ENCODE results near the gene RNU6-9. TPM values are rescaled to one million over a fixed set of nuclear protein-coding genes. Genes with fewer than 3 reads are reported as not detected.
A peak's percentile ranks its signal among the peaks of the same experiment; 100 is the strongest.

RNU6-9 gene
- total RNA-seq, 1 experiment from 2014 or later, result not detected

DNA sequence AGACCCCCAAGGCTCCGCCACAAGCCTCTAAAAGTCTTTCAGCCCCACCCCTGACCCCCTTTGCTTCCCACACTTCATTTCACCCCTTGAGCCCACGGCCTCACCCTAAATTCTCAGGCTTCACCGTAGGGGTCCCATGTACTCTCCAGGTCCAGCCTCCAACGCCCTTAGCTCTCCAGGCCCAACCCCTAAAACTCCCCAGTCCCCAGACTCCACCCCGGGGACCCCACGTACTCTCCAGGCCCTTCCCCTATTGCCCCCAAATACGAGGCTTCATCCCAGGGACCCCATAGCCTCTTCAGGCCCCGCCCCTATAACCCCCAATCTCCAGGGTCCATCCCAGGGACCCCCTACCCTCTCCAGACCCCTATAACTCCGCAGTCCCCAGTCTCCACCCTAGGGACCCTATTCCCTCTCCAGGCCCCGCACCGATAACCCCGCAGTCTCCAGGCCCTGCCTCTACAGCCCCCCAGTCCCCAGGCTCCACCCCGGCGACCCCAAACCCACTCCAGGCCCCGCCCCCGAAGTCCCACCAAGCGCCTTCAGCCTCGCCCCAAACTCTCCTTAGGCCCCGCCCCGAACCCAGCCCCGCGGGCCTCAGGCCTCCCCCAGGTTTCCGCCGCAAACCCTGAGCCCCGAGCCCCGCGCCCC is 916 bp upstream of the RNU6-9 start:
- TF ChIP-seq ZNF317 (CRISPR knock-in tag; IDR thresholded peaks at IDR 0.05; ENCODE audit: borderline replicate concordance, low read depth) (no peak), ZNF263 (CRISPR knock-in tag; IDR thresholded peaks at IDR 0.05; ENCODE audit: low read depth) (no peak), ZSCAN18 (CRISPR knock-in tag; IDR thresholded peaks at IDR 0.05) (no peak), ZNF396 (CRISPR knock-in tag; IDR thresholded peaks at IDR 0.05; ENCODE audit: borderline replicate concordance) (no peak), SP1 (CRISPR knock-in tag; conservative IDR thresholded peaks at IDR 0.05) (no peak)
- TF ChIP-seq, protein P1, sequence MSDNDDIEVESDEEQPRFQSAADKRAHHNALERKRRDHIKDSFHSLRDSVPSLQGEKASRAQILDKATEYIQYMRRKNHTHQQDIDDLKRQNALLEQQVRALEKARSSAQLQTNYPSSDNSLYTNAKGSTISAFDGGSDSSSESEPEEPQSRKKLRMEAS (CRISPR knock-in tag; IDR thresholded peaks at IDR 0.05), result no peak
- Mint-ChIP-seq H3K27me3 (ENCODE audit: low read depth) (peaks cover 3% of the 10 kb centered on the region; the same call in 1 of the 2 replicates), H3K27ac (no peak overlapping the region), H3K4me3 (peak overlapping the region; percentile 72), H3K4me1 (no peaks in the 10 kb centered on the region), H3K36me3 (no peaks in the 10 kb centered on the region; the same call in 1 of the 2 replicates), H3K9me3 (no peaks in the 10 kb centered on the region)
- DNase-seq (ENCODE audit: low spot score) (peak; percentile 56), ATAC-seq (peak; percentile 52)
- POLR2A ChIA-PET, result no interaction called here
- CTCF ChIA-PET, result interaction anchor here (1.2 to 2.3 kb wide), 2 partner anchors 27 to 29 kb away, joined by 3 to 8 read pairs; no protein-coding TSS in a partner anchor

DNA sequence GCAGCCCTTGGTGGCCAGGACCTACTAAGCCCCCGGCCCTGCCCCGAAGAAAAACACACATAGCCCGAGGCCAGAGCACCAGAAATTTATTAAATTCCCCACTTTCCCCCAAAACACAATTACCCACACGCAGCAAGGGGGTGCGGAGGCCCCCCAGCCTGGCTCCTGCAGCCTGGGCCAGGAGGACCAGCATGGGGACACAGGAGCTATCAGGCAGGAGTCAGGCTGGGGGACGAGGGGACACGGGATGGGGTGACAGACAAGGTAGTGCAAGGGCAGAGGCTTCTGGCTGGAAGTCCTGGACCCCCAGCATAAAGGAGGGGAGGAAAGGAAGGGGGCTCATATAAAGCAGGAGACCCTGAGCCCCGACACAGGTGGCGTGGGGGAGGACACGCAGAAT is 3.1 kb downstream of the RNU6-9 start:
- ATAC-seq (no peak), DNase-seq (ENCODE audit: low spot score) (no peak)
- no peak overlapping the region for H3K4me3 Mint-ChIP-seq
- ChIA-PET CTCF (interaction anchor here (1.4 kb wide), 1 partner anchor 19 kb away, joined by 7 read pairs; no protein-coding TSS in a partner anchor), POLR2A (no interaction called here)
- no peak overlapping the region for H3K27ac Mint-ChIP-seq
- H3K36me3 Mint-ChIP-seq, result 0 out of 2 replicates have a peak, but pooled peaks cover 3% of the 10 kb centered on the region
- no peaks in the 10 kb centered on the region; the same call in 1 of the 2 replicates for H3K4me1 Mint-ChIP-seq
- H3K27me3 Mint-ChIP-seq (ENCODE audit: low read depth), result peaks cover 3% of the 10 kb centered on the region; the same call in 1 of the 2 replicates
- H3K9me3 Mint-ChIP-seq, result no peaks in the 10 kb centered on the region
- TF ChIP-seq, protein P2, sequence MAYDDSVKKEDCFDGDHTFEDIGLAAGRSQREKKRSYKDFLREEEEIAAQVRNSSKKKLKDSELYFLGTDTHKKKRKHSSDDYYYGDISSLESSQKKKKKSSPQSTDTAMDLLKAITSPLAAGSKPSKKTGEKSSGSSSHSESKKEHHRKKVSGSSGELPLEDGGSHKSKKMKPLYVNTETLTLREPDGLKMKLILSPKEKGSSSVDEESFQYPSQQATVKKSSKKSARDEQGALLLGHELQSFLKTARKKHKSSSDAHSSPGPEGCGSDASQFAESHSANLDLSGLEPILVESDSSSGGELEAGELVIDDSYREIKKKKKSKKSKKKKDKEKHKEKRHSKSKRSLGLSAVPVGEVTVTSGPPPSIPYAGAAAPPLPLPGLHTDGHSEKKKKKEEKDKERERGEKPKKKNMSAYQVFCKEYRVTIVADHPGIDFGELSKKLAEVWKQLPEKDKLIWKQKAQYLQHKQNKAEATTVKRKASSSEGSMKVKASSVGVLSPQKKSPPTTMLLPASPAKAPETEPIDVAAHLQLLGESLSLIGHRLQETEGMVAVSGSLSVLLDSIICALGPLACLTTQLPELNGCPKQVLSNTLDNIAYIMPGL (CRISPR knock-in tag; IDR thresholded peaks at IDR 0.05), result no peak
- no peak for TF ChIP-seq PREB (CRISPR knock-in tag; IDR thresholded peaks at IDR 0.05; ENCODE audit: borderline replicate concordance)
- no peak for TF ChIP-seq CREB1 (CRISPR knock-in tag; IDR thresholded peaks at IDR 0.05)
- TF ChIP-seq, protein P3, sequence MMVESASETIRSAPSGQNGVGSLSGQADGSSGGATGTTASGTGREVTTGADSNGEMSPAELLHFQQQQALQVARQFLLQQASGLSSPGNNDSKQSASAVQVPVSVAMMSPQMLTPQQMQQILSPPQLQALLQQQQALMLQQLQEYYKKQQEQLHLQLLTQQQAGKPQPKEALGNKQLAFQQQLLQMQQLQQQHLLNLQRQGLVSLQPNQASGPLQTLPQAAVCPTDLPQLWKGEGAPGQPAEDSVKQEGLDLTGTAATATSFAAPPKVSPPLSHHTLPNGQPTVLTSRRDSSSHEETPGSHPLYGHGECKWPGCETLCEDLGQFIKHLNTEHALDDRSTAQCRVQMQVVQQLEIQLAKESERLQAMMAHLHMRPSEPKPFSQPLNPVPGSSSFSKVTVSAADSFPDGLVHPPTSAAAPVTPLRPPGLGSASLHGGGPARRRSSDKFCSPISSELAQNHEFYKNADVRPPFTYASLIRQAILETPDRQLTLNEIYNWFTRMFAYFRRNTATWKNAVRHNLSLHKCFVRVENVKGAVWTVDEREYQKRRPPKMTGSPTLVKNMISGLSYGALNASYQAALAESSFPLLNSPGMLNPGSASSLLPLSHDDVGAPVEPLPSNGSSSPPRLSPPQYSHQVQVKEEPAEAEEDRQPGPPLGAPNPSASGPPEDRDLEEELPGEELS (CRISPR knock-in tag; IDR thresholded peaks at IDR 0.05), result no peak
- no peak for TF ChIP-seq ZNF263 (CRISPR knock-in tag; IDR thresholded peaks at IDR 0.05; ENCODE audit: low read depth)
- no peak for TF ChIP-seq SOX15 (CRISPR knock-in tag; IDR thresholded peaks at IDR 0.05)
- TF ChIP-seq ZNF317 (CRISPR knock-in tag; IDR thresholded peaks at IDR 0.05; ENCODE audit: borderline replicate concordance, low read depth), result no peak
- no peak for TF ChIP-seq GABPB1 (CRISPR knock-in tag; IDR thresholded peaks at IDR 0.05)
- TF ChIP-seq ESRRA (CRISPR knock-in tag; IDR thresholded peaks at IDR 0.05; ENCODE audit: borderline replicate concordance), result no peak
- no peak for TF ChIP-seq PRDM15 (CRISPR knock-in tag; IDR thresholded peaks at IDR 0.05)
- TF ChIP-seq, protein P4, sequence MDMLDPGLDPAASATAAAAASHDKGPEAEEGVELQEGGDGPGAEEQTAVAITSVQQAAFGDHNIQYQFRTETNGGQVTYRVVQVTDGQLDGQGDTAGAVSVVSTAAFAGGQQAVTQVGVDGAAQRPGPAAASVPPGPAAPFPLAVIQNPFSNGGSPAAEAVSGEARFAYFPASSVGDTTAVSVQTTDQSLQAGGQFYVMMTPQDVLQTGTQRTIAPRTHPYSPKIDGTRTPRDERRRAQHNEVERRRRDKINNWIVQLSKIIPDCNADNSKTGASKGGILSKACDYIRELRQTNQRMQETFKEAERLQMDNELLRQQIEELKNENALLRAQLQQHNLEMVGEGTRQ (CRISPR knock-in tag; IDR thresholded peaks at IDR 0.05), result no peak
- no peak for TF ChIP-seq ETV6 (CRISPR knock-in tag; IDR thresholded peaks at IDR 0.05)
- no peak for TF ChIP-seq TCF7 (CRISPR knock-in tag; IDR thresholded peaks at IDR 0.05; ENCODE audit: low read depth)
- TF ChIP-seq, protein P5, sequence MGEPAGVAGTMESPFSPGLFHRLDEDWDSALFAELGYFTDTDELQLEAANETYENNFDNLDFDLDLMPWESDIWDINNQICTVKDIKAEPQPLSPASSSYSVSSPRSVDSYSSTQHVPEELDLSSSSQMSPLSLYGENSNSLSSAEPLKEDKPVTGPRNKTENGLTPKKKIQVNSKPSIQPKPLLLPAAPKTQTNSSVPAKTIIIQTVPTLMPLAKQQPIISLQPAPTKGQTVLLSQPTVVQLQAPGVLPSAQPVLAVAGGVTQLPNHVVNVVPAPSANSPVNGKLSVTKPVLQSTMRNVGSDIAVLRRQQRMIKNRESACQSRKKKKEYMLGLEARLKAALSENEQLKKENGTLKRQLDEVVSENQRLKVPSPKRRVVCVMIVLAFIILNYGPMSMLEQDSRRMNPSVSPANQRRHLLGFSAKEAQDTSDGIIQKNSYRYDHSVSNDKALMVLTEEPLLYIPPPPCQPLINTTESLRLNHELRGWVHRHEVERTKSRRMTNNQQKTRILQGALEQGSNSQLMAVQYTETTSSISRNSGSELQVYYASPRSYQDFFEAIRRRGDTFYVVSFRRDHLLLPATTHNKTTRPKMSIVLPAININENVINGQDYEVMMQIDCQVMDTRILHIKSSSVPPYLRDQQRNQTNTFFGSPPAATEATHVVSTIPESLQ (CRISPR knock-in tag; IDR thresholded peaks at IDR 0.05), result no peak
- no peak for TF ChIP-seq FOXJ3 (CRISPR knock-in tag; IDR thresholded peaks at IDR 0.05; ENCODE audit: borderline replicate concordance)
- no peak for TF ChIP-seq ZNF121 (CRISPR knock-in tag; IDR thresholded peaks at IDR 0.05)

Measured in WTC11 (cell line).